Liver (tissue), 9 donors: ENCODE measurements around the gene CIPC. TPM values are rescaled to one million over a fixed set of nuclear protein-coding genes. Genes with fewer than 3 reads are reported as not detected.

ENCODE experiments used
- DNase-seq: peaks from one replicate; pipeline ENCODE4 v3.0.0-alpha.2; 2017; ENCODE audit warnings: low spot score
- H3K27ac ChIP-seq, 2 donors: one replicate each; pipeline ENCODE4 v1.7.0; 2013; ENCODE audit warnings: inconsistent platforms in 2 of 2, low read length in 2 of 2, control low read depth in 1 of 2, low read depth in 1 of 2, mild to moderate bottlenecking in 1 of 2
- H3K27me3 ChIP-seq, 4 donors: one replicate each; pipeline versions ENCODE4 v1.6.1 to v1.7.0; 2013; ENCODE audit warnings: low read length in 3 of 4, inconsistent platforms in 1 of 4, mild to moderate bottlenecking in 1 of 4, moderate library complexity in 1 of 4; ENCODE audit not compliant: control insufficient read depth in 4 of 4, insufficient read depth in 4 of 4
- H3K36me3 ChIP-seq, 4 donors: one replicate each; pipeline versions ENCODE4 v1.6.1 to v1.7.0; 2013; ENCODE audit warnings: low read length in 3 of 4, mild to moderate bottlenecking in 3 of 4, low read depth in 1 of 4, moderate library complexity in 1 of 4; ENCODE audit not compliant: control insufficient read depth in 4 of 4, insufficient read depth in 3 of 4
- H3K4me1 ChIP-seq, 4 donors: one replicate each; pipeline versions ENCODE4 v1.6.1 to v1.7.0; 2013; ENCODE audit warnings: low read length in 3 of 4, mild to moderate bottlenecking in 3 of 4, moderate library complexity in 1 of 4; ENCODE audit not compliant: control insufficient read depth in 4 of 4, insufficient read depth in 4 of 4
- H3K4me3 ChIP-seq, 3 donors: one replicate each; pipeline versions ENCODE4 v1.6.1 to v1.7.0; 2013; ENCODE audit warnings: low read length in 3 of 3, control low read depth in 1 of 3, low read depth in 1 of 3, mild to moderate bottlenecking in 1 of 3
- H3K9ac ChIP-seq, 2 donors: one replicate each; pipeline ENCODE4 v1.7.0; 2013; ENCODE audit warnings: low read length in 2 of 2, mild to moderate bottlenecking in 2 of 2, moderate library complexity in 2 of 2, control low read depth in 1 of 2, low read depth in 1 of 2
- H3K9me3 ChIP-seq, 4 donors: one replicate each; pipeline versions ENCODE4 v1.6.1 to v1.7.0; 2013; ENCODE audit warnings: low read length in 3 of 4; ENCODE audit not compliant: control insufficient read depth in 4 of 4
- ATF3 ChIP-seq: IDR thresholded peaks from 2 replicates; pipeline ENCODE4 v1.6.1; 2016; ENCODE audit warnings: antibody characterized with exemption
- CTCF ChIP-seq: fragments of 150-350 bp; IDR thresholded peaks from 2 replicates; pipeline ENCODE4 v1.5.1; 2017; ENCODE audit warnings: improper control_type of control experiment, low read depth, low read length; ENCODE audit not compliant: missing input control
- EGR1 ChIP-seq, 2 donors: IDR thresholded peaks; 2 replicates each; pipeline ENCODE4 v1.6.1; 2016 to 2018; ENCODE audit warnings: antibody characterized with exemption in 2 of 2, low read depth in 2 of 2
- FOXA1 ChIP-seq: IDR thresholded peaks from 2 replicates; pipeline ENCODE4 v1.6.1; 2016; ENCODE audit warnings: antibody characterized with exemption
- FOXA2 ChIP-seq: IDR thresholded peaks from 2 replicates; pipeline ENCODE4 v1.6.1; 2016; ENCODE audit warnings: antibody characterized with exemption
- HNF4A ChIP-seq, 2 donors: conservative IDR thresholded peaks; 2 replicates each; pipeline ENCODE4 v1.6.1; 2016; ENCODE audit warnings: antibody characterized with exemption in 2 of 2, mild to moderate bottlenecking in 2 of 2
- JUND ChIP-seq, 2 donors: IDR thresholded peaks; 2 replicates each; pipeline ENCODE4 v1.6.1; 2016; ENCODE audit warnings: antibody characterized with exemption in 2 of 2
- NR2F2 ChIP-seq: IDR thresholded peaks from 2 replicates; pipeline ENCODE4 v1.6.1; 2016; ENCODE audit warnings: antibody characterized with exemption
- RAD21 ChIP-seq, 2 donors: IDR thresholded peaks; 2 replicates each; pipeline ENCODE4 v1.6.1; 2016; ENCODE audit warnings: antibody characterized with exemption in 2 of 2, mild to moderate bottlenecking in 2 of 2
- RXRA ChIP-seq, 2 donors: IDR thresholded peaks; 2 replicates each; pipeline ENCODE4 v1.6.1; 2017 to 2018; ENCODE audit warnings: antibody characterized with exemption in 2 of 2, mild to moderate bottlenecking in 1 of 2
- SP1 ChIP-seq: IDR thresholded peaks from 2 replicates; pipeline ENCODE4 v1.6.1; 2018; ENCODE audit warnings: antibody characterized with exemption, mild to moderate bottlenecking
- TAF1 ChIP-seq: conservative IDR thresholded peaks from 2 replicates; pipeline ENCODE4 v1.6.1; 2016; ENCODE audit warnings: antibody characterized with exemption, mild to moderate bottlenecking
- ZBTB33 ChIP-seq: IDR thresholded peaks from 2 replicates; pipeline ENCODE4 v1.6.1; 2016; ENCODE audit warnings: antibody characterized with exemption
- WGBS: extraction: QIAGEN DNeasy Blood & Tissue Kit; methylation state at CpG from one replicate; pipeline ENCODE4 v1.1.7; 2013; 5-methylcytosine and 5-hydroxymethylcytosine counted together
- polyA plus RNA-seq, 2 donors: library from polyadenylated mRNA; stranded (reverse) in 1 of 2; unstranded in 1 of 2; fragments of 200-250 nt in 1 of 2; fragments of >200 nt in 1 of 2; fragmentation: Nextera tagmentation in 1 of 2; extraction: Ambion mirVana in 1 of 2; gene quantifications; one replicate each; pipeline versions ENCODE4 v1.2.1 to v1.2.3, GENCODE V29; 2013 to 2015
- total RNA-seq, 2 donors: library from RNA; depleted of rRNA; stranded (reverse); fragments of >200 nt; gene quantifications; one replicate each; pipeline ENCODE4 v1.2.3, GENCODE V29; 2014
- TF ChIP-seq, protein P1 (sequence below): IDR thresholded peaks from 2 replicates; pipeline ENCODE4 v1.6.1; 2016; ENCODE audit warnings: antibody characterized with exemption, mild to moderate bottlenecking
- TF ChIP-seq, protein P2 (sequence below): IDR thresholded peaks from 2 replicates; pipeline ENCODE4 v1.6.1; 2016; ENCODE audit warnings: antibody characterized with exemption
- donor health status: healthy.
- donor health status: healthy.
- donor health status: healthy.
- donor health status: healthy.
- donor health status: healthy.

The CIPC gene
- total and polyA plus RNA-seq, 4 donors, result 5.2 to 17.8 (median 6.7) TPM

GRCh38 chr14:77143071-77143470 is 45.0 kb downstream of the CIPC start:
- Histone ChIP-seq H3K4me1 (peaks cover 14 to 25% (median 17%) of the 10 kb centered on the region in 4 donors), H3K27me3 (peaks cover 5 to 12% (median 9%) of the 10 kb centered on the region in 4 donors), H3K36me3 (no peaks in the 10 kb centered on the region), H3K9me3 (no peaks in the 10 kb centered on the region), H3K9ac (no peak overlapping the region), H3K4me3 (no peak overlapping the region), H3K27ac (no peak overlapping the region)
- WGBS, result 17% methylated on average over 4 of the region's 4 CpGs
- DNase-seq, result no peak
- TF ChIP-seq, protein P1, sequence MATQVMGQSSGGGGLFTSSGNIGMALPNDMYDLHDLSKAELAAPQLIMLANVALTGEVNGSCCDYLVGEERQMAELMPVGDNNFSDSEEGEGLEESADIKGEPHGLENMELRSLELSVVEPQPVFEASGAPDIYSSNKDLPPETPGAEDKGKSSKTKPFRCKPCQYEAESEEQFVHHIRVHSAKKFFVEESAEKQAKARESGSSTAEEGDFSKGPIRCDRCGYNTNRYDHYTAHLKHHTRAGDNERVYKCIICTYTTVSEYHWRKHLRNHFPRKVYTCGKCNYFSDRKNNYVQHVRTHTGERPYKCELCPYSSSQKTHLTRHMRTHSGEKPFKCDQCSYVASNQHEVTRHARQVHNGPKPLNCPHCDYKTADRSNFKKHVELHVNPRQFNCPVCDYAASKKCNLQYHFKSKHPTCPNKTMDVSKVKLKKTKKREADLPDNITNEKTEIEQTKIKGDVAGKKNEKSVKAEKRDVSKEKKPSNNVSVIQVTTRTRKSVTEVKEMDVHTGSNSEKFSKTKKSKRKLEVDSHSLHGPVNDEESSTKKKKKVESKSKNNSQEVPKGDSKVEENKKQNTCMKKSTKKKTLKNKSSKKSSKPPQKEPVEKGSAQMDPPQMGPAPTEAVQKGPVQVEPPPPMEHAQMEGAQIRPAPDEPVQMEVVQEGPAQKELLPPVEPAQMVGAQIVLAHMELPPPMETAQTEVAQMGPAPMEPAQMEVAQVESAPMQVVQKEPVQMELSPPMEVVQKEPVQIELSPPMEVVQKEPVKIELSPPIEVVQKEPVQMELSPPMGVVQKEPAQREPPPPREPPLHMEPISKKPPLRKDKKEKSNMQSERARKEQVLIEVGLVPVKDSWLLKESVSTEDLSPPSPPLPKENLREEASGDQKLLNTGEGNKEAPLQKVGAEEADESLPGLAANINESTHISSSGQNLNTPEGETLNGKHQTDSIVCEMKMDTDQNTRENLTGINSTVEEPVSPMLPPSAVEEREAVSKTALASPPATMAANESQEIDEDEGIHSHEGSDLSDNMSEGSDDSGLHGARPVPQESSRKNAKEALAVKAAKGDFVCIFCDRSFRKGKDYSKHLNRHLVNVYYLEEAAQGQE, result no peak
- TF ChIP-seq FOXA2 (no peak), RAD21 (IDR thresholded peaks at IDR 0.05) (no peak), JUND (IDR thresholded peaks at IDR 0.05) (no peak), SP1 (no peak), ZBTB33 (no peak), RXRA (IDR thresholded peaks at IDR 0.05) (no peak), TAF1 (no peak), ATF3 (no peak), NR2F2 (no peak), HNF4A (conservative IDR thresholded peaks at IDR 0.05) (no peak), EGR1 (IDR thresholded peaks at IDR 0.05; ENCODE audit: low read depth in 2 of 2) (no peak), FOXA1 (no peak)

DNA sequence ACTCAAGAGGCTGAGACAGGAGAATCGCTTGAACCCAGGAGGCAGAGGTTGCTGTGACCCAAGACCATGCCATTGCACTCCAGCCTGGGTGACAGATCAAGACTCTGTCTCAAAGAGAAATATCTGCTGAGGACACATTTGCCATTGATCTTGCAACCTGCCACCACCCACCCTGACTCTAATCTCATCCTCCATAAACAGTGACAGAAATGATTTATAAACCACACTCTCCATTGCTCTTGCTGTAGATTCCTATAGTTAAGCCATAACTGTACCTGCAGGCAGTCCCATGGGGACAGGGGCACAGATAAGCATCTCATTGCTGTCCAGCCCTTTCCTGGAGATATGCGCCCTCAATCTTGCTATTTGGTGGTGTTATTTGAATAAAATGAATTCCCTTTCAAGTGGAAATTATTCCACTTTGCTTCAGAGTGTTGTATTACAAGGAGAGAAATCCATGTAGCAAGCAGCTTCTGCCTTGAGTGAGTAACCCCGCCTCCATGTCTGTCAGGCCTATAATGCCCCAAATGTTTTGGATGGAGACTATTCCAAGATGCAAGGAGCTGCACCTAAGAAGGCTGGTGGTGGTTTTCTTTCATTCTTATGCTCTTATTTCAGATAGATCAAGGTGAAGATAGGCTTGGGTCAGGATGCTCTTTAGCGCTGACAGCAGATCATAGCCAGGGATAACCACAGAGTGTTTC is 46.5 kb downstream of the CIPC start:
- Histone ChIP-seq H3K27me3 (peaks cover 5 to 11% (median 7%) of the 10 kb centered on the region in 4 donors), H3K27ac (no peak overlapping the region), H3K9me3 (no peaks in the 10 kb centered on the region), H3K4me1 (peaks cover 13 to 23% (median 16%) of the 10 kb centered on the region in 4 donors), H3K4me3 (no peak overlapping the region), H3K36me3 (no peaks in the 10 kb centered on the region), H3K9ac (no peak overlapping the region)
- no peak for DNase-seq
- TF ChIP-seq, protein P1, result no peak
- TF ChIP-seq, protein P2, sequence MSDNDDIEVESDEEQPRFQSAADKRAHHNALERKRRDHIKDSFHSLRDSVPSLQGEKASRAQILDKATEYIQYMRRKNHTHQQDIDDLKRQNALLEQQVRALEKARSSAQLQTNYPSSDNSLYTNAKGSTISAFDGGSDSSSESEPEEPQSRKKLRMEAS, result no peak
- no peak for TF ChIP-seq FOXA1
- TF ChIP-seq NR2F2, result no peak
- no peak for TF ChIP-seq CTCF
- 61% methylated on average over 4 of the region's 4 CpGs for WGBS
